HG03108 (cell line): Measurements from ENCODE around the gene PKP3.
"Not testable (repeated sequence)": the region's sequence is repeated elsewhere in the genome, so short reads cannot be mapped to it uniquely, and the experiment has no call there.

Source experiments
- ATAC-seq: cut with Tn5 transposase; IDR thresholded peaks from one replicate; pipeline ENCODE4 v1.9.1; 2021; ENCODE audit warnings: moderate library complexity; ENCODE audit not compliant: unreplicated experiment

The PKP3 gene

GRCh38 chr11:363443-363805 lies 30.6 kb upstream of the PKP3 start:
- not testable (repeated sequence) for ATAC-seq

- peak; percentile 49 for ATAC-seq
Observed at GRCh38 chr11:363948-364761, 29.9 kb upstream of the PKP3 start.

GRCh38 chr11:364991-365725 lies 28.9 kb upstream of the PKP3 start:
- ATAC-seq, result no peak

- ATAC-seq, result no peak
Observed at GRCh38 chr11:365831-366230, 28.2 kb upstream of the PKP3 start.

GRCh38 chr11:367956-368413 lies 26.0 kb upstream of the PKP3 start:
- ATAC-seq, result no peak

- no peak for ATAC-seq
Observed at GRCh38 chr11:368414-369335, 25.3 kb upstream of the PKP3 start.

GRCh38 chr11:369336-370018 lies 24.5 kb upstream of the PKP3 start, which contains the start of gene B4GALNT4:
Gene B4GALNT4 (plus strand): TSS chr11:369499. CDS start chr11:369804, 305 bp downstream.
- ATAC-seq, result no peak

GRCh38 chr11:370070-370941 lies 23.7 kb upstream of the PKP3 start:
- ATAC-seq, result no peak

- ATAC-seq, result no peak
Observed at GRCh38 chr11:371051-371450, 23.0 kb upstream of the PKP3 start.

- no peak for ATAC-seq
Observed at GRCh38 chr11:371716-372590, 22.1 kb upstream of the PKP3 start.

- ATAC-seq, result no peak
Observed at GRCh38 chr11:372809-373715, 20.9 kb upstream of the PKP3 start.

GRCh38 chr11:373716-374551 lies 20.1 kb upstream of the PKP3 start:
- no peak for ATAC-seq

- ATAC-seq, result no peak
Observed at GRCh38 chr11:375065-376025, 18.7 kb upstream of the PKP3 start.

GRCh38 chr11:376531-377173 lies 17.4 kb upstream of the PKP3 start:
- ATAC-seq, result no peak
